ENCODE measurements around the gene COA5. TPM values are rescaled to one million over a fixed set of nuclear protein-coding genes. Genes with fewer than 3 reads are reported as not detected.

The COA5 gene
- polyA plus RNA-seq, 1 of the 3 experiments (the other 2 are of a cell fraction), result 40.3 TPM

DNA sequence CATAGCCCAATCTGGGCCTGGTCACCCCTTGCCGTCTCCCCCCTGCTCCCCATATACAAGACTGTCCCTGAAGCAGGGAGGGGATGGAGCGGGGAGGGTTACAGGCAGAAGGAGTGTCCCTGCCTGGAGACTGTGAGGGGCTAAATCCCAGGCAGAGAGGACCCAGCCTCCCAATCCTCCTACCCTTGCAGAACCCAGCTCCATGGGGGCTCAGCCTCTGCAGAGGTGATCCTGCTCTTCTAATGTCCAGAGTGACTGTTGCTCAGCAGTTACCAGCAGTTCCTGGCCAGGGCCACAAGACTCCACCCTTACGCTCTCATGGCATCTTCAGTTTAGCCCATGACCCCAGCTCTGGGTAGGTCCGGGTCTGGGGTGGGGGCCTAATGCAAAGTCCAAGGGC lies 58.1 kb downstream of the COA5 start:
- Histone ChIP-seq H3K36me3 (replicated peaks in 1 of 2; ENCODE audit: control insufficient read depth in 1 of 2, insufficient read depth in 2 of 2, low read length in 1 of 2) (peaks cover 5 to 46% of the 10 kb centered on the region in 2 experiments), H3K9me2 (no peaks in the 10 kb centered on the region), H3K4me2 (no peak overlapping the region), H3F3A (replicated peaks; ENCODE audit: insufficient read depth) (no peaks in the 10 kb centered on the region), H3K9me3 (no peaks in the 10 kb centered on the region), H3K4me3 (ENCODE audit: low read depth in 2 of 2, low read length in 1 of 2) (no peak overlapping the region), H2AFZ (ENCODE audit: low read depth) (no peak overlapping the region), H3K9ac (no peak overlapping the region), H3K27me3 (ENCODE audit: insufficient read depth) (no peaks in the 10 kb centered on the region), H3K4me1 (ENCODE audit: control insufficient read depth in 1 of 2, insufficient read depth in 2 of 2, low read depth in 1 of 2, low read length in 1 of 2) (no peaks in the 10 kb centered on the region), H3K79me2 (ENCODE audit: insufficient read depth) (no peaks in the 10 kb centered on the region), H3K27ac (ENCODE audit: low read depth in 2 of 2, low read length in 1 of 2) (no peak overlapping the region), H4K20me1 (ENCODE audit: insufficient read depth) (no peaks in the 10 kb centered on the region)
- ChIA-PET CTCF (interaction anchor here (1.0 kb wide), 1 partner anchor 19 kb away, joined by 4 read pairs; no protein-coding TSS in a partner anchor), POLR2A (no interaction called here)
- TF ChIP-seq, protein P1, sequence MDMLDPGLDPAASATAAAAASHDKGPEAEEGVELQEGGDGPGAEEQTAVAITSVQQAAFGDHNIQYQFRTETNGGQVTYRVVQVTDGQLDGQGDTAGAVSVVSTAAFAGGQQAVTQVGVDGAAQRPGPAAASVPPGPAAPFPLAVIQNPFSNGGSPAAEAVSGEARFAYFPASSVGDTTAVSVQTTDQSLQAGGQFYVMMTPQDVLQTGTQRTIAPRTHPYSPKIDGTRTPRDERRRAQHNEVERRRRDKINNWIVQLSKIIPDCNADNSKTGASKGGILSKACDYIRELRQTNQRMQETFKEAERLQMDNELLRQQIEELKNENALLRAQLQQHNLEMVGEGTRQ (IDR thresholded peaks at IDR 0.05; ENCODE audit: borderline replicate concordance, low read depth, low read length), result no peak
- no peak for TF ChIP-seq RAD21 (IDR thresholded peaks at IDR 0.05; ENCODE audit: low read length)
- TF ChIP-seq, protein P2, sequence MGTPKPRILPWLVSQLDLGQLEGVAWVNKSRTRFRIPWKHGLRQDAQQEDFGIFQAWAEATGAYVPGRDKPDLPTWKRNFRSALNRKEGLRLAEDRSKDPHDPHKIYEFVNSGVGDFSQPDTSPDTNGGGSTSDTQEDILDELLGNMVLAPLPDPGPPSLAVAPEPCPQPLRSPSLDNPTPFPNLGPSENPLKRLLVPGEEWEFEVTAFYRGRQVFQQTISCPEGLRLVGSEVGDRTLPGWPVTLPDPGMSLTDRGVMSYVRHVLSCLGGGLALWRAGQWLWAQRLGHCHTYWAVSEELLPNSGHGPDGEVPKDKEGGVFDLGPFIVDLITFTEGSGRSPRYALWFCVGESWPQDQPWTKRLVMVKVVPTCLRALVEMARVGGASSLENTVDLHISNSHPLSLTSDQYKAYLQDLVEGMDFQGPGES (IDR thresholded peaks at IDR 0.05; ENCODE audit: low read depth, low read length), result no peak
- TF ChIP-seq FOSL2 (IDR thresholded peaks at IDR 0.05; ENCODE audit: borderline replicate concordance, low read depth), result no peak
- 100% methylated on average over 2 of the region's 4 CpGs for WGBS (ENCODE audit: low lambda C conversion rate)
- no peak for DNase-seq

Other genes with a start within 250 kb of the COA5 start
- 15.0 and 18.3 TPM in 2 replicates for gene INPP4A, start 163.7 kb downstream of the COA5 start, polyA plus RNA-seq (2012; rRNA removed)
- gene UNC50, start 77 bp upstream of the COA5 start, polyA plus RNA-seq (2012; rRNA removed), result 46.9 and 62.0 TPM in 2 replicates
- 0.05 and 0.07 TPM in 2 replicates for gene MGAT4A, start 122.6 kb upstream of the COA5 start, polyA plus RNA-seq (2012; rRNA removed)